GM12874 (cell line): ENCODE results near the gene SPAG16.

ENCODE experiments used
- TF ChIP-seq, protein P1 (sequence below): IDR thresholded peaks from 2 replicates; pipeline ENCODE4 v1.5.1; 2011; ENCODE audit warnings: low read depth, mild to moderate bottlenecking, control low read depth, low read length, moderate library complexity; ENCODE audit not compliant: insufficient read depth

SPAG16 gene

DNA sequence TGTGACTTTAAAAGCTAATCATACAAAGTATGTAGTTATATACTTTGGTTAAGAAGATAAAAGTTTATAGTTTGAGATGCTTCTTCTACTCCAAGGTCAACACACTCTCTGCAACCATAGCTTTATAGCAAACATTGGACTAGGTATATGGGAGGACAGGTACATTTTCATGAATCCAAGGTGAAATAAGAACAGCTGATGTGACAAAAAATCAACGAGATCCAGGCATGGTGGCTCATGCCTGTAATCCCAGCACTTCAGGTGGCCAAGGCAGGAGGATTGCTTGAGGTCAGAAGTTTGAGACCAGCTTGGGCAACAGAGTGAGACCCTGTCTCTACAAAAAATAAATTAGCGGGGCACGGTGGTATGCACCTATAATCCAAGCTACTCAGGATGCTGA is 963.3 kb downstream of the SPAG16 start:
- TF ChIP-seq, protein P1, sequence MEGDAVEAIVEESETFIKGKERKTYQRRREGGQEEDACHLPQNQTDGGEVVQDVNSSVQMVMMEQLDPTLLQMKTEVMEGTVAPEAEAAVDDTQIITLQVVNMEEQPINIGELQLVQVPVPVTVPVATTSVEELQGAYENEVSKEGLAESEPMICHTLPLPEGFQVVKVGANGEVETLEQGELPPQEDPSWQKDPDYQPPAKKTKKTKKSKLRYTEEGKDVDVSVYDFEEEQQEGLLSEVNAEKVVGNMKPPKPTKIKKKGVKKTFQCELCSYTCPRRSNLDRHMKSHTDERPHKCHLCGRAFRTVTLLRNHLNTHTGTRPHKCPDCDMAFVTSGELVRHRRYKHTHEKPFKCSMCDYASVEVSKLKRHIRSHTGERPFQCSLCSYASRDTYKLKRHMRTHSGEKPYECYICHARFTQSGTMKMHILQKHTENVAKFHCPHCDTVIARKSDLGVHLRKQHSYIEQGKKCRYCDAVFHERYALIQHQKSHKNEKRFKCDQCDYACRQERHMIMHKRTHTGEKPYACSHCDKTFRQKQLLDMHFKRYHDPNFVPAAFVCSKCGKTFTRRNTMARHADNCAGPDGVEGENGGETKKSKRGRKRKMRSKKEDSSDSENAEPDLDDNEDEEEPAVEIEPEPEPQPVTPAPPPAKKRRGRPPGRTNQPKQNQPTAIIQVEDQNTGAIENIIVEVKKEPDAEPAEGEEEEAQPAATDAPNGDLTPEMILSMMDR = no peak

DNA sequence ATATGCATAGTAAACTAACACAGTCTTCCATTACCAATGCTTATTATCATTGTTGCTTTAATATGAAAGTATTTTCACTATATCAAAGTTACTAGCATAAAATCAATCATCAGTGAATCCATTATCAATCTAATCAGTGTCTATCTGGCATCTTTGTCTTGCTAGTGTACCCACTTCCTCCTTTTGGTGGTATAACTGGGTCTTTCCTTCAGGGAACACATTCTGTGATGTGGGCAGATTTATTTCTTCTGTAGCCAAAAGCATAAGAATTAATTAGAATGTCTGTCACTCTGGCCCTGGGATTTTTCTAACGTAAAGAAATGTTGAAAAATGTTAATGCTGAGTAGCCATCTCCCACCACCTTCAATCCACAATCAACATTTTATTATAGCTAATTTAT is 970.8 kb downstream of the SPAG16 start:
- TF ChIP-seq, protein P1 = no peak

DNA sequence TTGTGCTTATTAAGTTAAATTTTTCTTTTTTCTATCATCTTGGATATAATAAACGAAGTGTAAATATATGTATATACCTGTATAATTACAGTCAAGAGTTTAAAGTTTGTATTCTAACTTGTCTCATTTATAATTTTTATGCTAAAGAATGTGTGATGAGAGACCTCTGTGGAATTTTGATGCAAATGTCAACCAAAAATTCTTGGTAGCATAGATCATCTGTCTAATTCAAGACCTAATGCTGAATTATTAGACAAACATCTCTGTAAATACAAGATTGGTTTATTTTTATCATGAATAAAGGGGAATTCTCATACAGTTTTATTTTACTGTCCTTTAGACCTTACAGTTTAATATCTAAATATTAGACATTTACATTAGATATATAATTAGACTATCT is 977.4 kb downstream of the SPAG16 start:
- TF ChIP-seq, protein P1 = no peak

DNA sequence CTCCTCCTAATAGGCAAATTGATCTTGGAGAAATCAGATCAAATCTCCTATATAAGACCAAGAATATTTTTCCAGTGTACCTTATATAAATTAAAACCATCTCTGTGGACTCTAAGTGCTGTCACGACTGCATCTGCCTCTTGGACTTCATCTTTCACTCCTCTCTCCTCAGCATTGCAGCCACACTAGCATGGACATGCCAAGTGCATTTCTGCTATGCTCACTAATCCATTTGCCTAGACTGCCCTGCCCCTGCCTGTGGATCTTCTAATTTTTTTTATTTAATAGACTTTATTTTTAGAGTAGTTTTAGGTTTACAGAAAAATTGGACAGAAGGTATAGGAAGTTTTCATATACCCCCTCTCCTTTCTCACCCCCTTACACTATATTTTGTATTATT is 979.9 kb downstream of the SPAG16 start:
- TF ChIP-seq, protein P1 = no peak

DNA sequence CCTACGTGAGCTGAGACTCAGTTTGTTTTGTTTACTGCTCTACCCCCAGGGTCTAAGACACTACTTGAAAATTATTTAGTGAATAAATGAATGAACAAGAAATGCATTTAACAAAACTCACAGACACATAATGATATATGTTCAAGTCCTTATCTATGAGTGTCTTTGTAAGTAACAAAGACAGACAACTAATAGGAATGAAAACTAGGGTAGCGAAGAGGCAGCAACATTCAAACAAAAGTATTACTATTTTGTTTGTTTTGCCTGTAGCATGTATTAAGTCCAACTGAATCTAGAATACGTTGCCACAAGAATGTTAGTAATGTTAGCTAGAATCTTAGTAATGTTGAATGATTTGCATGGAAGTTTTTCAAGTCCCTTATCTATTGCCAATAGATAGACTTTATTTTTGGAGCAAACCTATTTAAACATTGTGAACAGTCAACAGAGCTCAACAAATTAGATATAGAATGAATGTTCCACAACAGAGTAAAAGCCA is 981.8 kb downstream of the SPAG16 start:
- TF ChIP-seq, protein P1 = no peak

DNA sequence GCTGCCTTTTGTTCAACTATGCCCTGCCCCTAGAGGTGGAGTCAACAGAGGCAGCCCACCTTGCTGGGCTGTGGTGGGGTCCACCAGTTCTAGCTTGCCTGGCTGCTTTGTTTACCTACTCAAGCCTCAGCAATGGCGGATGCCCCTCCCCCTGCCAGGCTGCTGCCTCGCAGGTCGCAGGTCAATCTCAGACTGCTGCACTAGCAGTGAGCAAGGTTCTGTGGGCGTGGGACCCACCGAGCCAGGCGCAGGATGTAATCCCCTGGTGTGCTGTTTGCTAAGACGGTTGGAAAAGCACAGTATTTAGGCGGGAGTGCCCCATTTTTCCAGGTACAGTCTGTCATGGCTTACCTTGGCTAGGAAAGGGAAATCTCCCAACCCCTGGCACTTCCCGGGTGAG is 993.6 kb downstream of the SPAG16 start:
- TF ChIP-seq, protein P1 = no peak

DNA sequence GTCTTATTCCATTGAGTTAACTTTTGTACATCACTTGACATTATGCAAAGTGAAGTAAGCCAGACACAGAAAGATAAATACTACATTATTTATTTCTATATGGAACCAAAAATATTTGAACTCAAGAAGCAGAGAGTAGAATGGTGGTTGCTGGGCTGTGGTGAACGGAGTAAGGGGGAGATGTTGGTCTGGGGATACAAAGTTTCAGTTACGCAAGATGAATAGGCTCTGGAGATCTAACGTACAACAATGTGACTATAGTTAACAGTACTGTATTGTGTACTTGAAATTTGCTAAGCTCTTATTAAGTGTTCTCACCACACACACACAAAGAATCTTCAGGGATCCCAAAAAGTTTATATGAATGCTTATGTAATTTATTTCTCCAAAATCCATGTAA is 1001.7 kb downstream of the SPAG16 start:
- TF ChIP-seq, protein P1 = no peak
